ENCODE data around the gene CBR3. TPM values are rescaled to one million over a fixed set of nuclear protein-coding genes. Genes with fewer than 3 reads are reported as not detected.
A peak's percentile ranks its signal among the peaks of the same experiment; 100 is the strongest.

CBR3 gene
- total and polyA plus RNA-seq, 2 of the 4 experiments (the other 2 are of a cell fraction) = 13.4 to 15.4 TPM

DNA sequence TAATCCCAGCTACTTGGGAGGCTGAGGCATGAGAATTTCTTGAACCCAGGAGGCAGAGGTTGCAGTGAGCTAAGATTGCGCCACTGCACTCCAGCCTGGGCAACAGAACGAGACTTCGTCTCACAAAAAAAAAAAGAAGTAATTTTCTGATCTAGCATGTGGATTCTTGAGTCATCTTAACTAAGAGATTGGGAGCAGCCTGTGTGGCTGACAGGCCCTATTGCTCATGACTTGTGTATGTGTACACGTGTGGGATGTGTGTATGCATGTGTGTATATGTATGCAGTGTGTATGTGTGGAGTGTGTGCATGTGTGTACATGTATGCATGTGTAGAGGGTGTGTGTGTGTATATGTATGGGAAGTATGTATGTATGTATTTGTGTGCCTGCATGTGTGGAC, 51.2 kb downstream of the CBR3 start:
- H3K9ac ChIP-seq (ENCODE audit: low read depth, low read length) = no peak overlapping the region
- no peak overlapping the region for H2AFZ ChIP-seq (replicated peaks; ENCODE audit: low read length, poor library complexity)
- dilution Hi-C loops (cut with HindIII; ENCODE audit: low sequenced_read_pairs, unreplicated experiment) (no loop called here), in situ Hi-C loops (cut with MboI; ENCODE audit: low sequenced_read_pairs) (no loop called here), intact Hi-C loops (cut with micrococcal nuclease) (no loop called here)
- DNase-seq (peak; percentile 41), ATAC-seq (ENCODE audit: low read depth) (no peak)
- no peak overlapping the region for H2BK20ac ChIP-seq (ENCODE audit: low read depth, low read length)
- no peak overlapping the region for H3K56ac ChIP-seq (ENCODE audit: extremely low read depth, insufficient read depth, low read length)
- WGBS, 2 experiments (ENCODE audit: extremely low coverage in 2 of 2, insufficient read length in 1 of 2) = 89% methylated on average over 4 of the region's 4 CpGs; no CpG with 5 or more reads in 1 of the 2 experiments
- ChIA-PET POLR2A (ENCODE audit: unreplicated experiment) (no interaction called here), CTCF (no interaction called here)
- H3K23ac ChIP-seq (ENCODE audit: low read depth, low read length) = no peak overlapping the region
- no peak overlapping the region for H3K4me3 ChIP-seq (ENCODE audit: insufficient read depth, low read depth, low read length)
- no peak overlapping the region for H2BK15ac ChIP-seq (ENCODE audit: low read depth, low read length)
- H2BK120ac ChIP-seq (ENCODE audit: low read depth, low read length) = no peak overlapping the region
- H2AK5ac ChIP-seq (ENCODE audit: low read depth, low read length) = no peak overlapping the region
- BruUV-seq (replicated peaks) = no TSS peak
- H3K18ac ChIP-seq (ENCODE audit: low read depth, low read length) = no peak overlapping the region
- H2BK5ac ChIP-seq (ENCODE audit: low read depth, low read length, poor library complexity, severe bottlenecking) = no peak overlapping the region
- no peak overlapping the region for H3K4ac ChIP-seq (ENCODE audit: low read depth, low read length)
- H4K91ac ChIP-seq (ENCODE audit: insufficient read depth, low read depth, low read length) = no peak overlapping the region
- no peak for TF ChIP-seq MAZ (IDR thresholded peaks at IDR 0.05; ENCODE audit: borderline replicate concordance, low read depth, low read length)
- TF ChIP-seq, protein P1, sequence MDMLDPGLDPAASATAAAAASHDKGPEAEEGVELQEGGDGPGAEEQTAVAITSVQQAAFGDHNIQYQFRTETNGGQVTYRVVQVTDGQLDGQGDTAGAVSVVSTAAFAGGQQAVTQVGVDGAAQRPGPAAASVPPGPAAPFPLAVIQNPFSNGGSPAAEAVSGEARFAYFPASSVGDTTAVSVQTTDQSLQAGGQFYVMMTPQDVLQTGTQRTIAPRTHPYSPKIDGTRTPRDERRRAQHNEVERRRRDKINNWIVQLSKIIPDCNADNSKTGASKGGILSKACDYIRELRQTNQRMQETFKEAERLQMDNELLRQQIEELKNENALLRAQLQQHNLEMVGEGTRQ (IDR thresholded peaks at IDR 0.05; ENCODE audit: low read depth, low read length) = no peak
- TF ChIP-seq MXI1 (IDR thresholded peaks at IDR 0.05; ENCODE audit: borderline replicate concordance, low read depth, low read length) = no peak
- TF ChIP-seq MAFK (IDR thresholded peaks at IDR 0.05; ENCODE audit: low read depth, low read length) = no peak
- TF ChIP-seq SMC3 (IDR thresholded peaks at IDR 0.05; ENCODE audit: low read depth, low read length) = no peak
- no peak for TF ChIP-seq RFX5 (IDR thresholded peaks at IDR 0.05; ENCODE audit: low read depth, low read length)
- TF ChIP-seq FOS (IDR thresholded peaks at IDR 0.05; ENCODE audit: low read depth, low read length) = no peak
- TF ChIP-seq RAD21 (IDR thresholded peaks at IDR 0.05; ENCODE audit: low read length) = no peak
- TF ChIP-seq CEBPB (IDR thresholded peaks at IDR 0.05; ENCODE audit: low read depth, low read length) = no peak
- no peak for TF ChIP-seq CHD1 (IDR thresholded peaks at IDR 0.05; ENCODE audit: low read depth, low read length)
- TF ChIP-seq, protein P2, sequence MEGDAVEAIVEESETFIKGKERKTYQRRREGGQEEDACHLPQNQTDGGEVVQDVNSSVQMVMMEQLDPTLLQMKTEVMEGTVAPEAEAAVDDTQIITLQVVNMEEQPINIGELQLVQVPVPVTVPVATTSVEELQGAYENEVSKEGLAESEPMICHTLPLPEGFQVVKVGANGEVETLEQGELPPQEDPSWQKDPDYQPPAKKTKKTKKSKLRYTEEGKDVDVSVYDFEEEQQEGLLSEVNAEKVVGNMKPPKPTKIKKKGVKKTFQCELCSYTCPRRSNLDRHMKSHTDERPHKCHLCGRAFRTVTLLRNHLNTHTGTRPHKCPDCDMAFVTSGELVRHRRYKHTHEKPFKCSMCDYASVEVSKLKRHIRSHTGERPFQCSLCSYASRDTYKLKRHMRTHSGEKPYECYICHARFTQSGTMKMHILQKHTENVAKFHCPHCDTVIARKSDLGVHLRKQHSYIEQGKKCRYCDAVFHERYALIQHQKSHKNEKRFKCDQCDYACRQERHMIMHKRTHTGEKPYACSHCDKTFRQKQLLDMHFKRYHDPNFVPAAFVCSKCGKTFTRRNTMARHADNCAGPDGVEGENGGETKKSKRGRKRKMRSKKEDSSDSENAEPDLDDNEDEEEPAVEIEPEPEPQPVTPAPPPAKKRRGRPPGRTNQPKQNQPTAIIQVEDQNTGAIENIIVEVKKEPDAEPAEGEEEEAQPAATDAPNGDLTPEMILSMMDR (conservative IDR thresholded peaks at IDR 0.05; ENCODE audit: low read depth, low read length) = no peak
- TF ChIP-seq, protein P3, sequence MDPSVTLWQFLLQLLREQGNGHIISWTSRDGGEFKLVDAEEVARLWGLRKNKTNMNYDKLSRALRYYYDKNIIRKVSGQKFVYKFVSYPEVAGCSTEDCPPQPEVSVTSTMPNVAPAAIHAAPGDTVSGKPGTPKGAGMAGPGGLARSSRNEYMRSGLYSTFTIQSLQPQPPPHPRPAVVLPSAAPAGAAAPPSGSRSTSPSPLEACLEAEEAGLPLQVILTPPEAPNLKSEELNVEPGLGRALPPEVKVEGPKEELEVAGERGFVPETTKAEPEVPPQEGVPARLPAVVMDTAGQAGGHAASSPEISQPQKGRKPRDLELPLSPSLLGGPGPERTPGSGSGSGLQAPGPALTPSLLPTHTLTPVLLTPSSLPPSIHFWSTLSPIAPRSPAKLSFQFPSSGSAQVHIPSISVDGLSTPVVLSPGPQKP (IDR thresholded peaks at IDR 0.05; ENCODE audit: borderline replicate concordance, low read depth, low read length) = no peak
- TF ChIP-seq RCOR1 (IDR thresholded peaks at IDR 0.05; ENCODE audit: insufficient replicate concordance, low read length) = no peak
- no peak for TF ChIP-seq POLR2A (IDR thresholded peaks at IDR 0.05; ENCODE audit: low read depth, low read length)
- no peak for TF ChIP-seq NFE2L2 (IDR thresholded peaks at IDR 0.05; ENCODE audit: low read depth, low read length)
- no peak for TF ChIP-seq BHLHE40 (IDR thresholded peaks at IDR 0.05; ENCODE audit: low read depth, low read length)
- H4K8ac ChIP-seq (ENCODE audit: low read depth in 2 of 2, low read length in 2 of 2) = no peak overlapping the region
- H3K27ac ChIP-seq (ENCODE audit: insufficient read depth, low read length) = no peak overlapping the region
- no peaks in the 10 kb centered on the region for H3K27me3 ChIP-seq (ENCODE audit: control insufficient read depth, insufficient read depth, low read length)
- H4K5ac ChIP-seq (ENCODE audit: low read depth, low read length) = no peak overlapping the region
- peaks cover 17% of the 10 kb centered on the region; the same call in 1 of the 2 replicates for H3K9me1 ChIP-seq (ENCODE audit: insufficient read depth, low read length)
- no peaks in the 10 kb centered on the region; the same call in 1 of the 2 replicates for H3K36me3 ChIP-seq (ENCODE audit: control insufficient read depth, insufficient read depth, low read length)
- no peaks in the 10 kb centered on the region for H3K9me3 ChIP-seq (ENCODE audit: control insufficient read depth, insufficient read depth, low read length)
- no peak overlapping the region for H2AK9ac ChIP-seq (replicated peaks; ENCODE audit: low read depth, low read length, poor library complexity)
- no peak overlapping the region for H3K14ac ChIP-seq (replicated peaks; ENCODE audit: low read depth, low read length)
- peaks cover 6 to 30% of the 10 kb centered on the region in 2 experiments for H3K79me1 ChIP-seq (ENCODE audit: low read depth in 1 of 2, low read length in 2 of 2)
- no peaks in the 10 kb centered on the region for H4K20me1 ChIP-seq (ENCODE audit: insufficient read depth, low read length)
- no peak overlapping the region for H3K4me2 ChIP-seq (ENCODE audit: low read depth, low read length)
- peaks cover 6% of the 10 kb centered on the region for H3K4me1 ChIP-seq (ENCODE audit: control insufficient read depth, insufficient read depth, low read length)
